ENCODE measurements around the gene GATB. TPM values are rescaled to one million over a fixed set of nuclear protein-coding genes. Genes with fewer than 3 reads are reported as not detected.
A peak's percentile ranks its signal among the peaks of the same experiment; 100 is the strongest.

Gene GATB, protein sequence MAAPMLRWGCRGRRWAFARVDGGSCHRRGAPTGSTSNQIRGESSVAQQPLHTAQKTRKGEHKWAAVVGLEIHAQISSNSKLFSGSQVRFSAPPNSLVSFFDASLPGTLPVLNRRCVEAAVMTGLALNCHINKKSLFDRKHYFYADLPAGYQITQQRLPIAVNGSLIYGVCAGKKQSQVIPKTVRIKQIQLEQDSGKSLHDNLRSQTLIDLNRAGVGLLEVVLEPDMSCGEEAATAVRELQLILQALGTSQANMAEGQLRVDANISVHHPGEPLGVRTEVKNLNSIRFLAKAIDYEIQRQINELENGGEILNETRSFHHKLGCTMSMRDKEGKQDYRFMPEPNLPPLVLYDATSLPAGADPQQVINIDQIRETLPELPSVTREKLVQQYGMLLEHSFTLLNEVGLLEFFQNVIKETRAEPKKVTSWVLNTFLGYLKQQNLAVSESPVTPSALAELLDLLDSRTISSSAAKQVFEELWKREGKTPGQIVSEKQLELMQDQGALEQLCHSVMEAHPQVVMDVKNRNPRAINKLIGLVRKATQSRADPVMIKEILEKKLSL
- total RNA-seq (2013), result 13.0 TPM
- polyA plus RNA-seq (10 to 100 TPM in 1 of 3 donors, 1 to 10 TPM in 2; 5.5 to 12.2 (median 9.0) TPM), polyA minus RNA-seq (6.7 and 10.8 TPM in 2 replicates), total RNA-seq (1.7 to 11.5 (median 5.1) reads per million in 11 experiments)

GRCh38 chr4:151760712-151761661 lies at the start of gene GATB:
GATB (minus strand) TSS chr4:151761007; CDS start chr4:151760982, 25 bp downstream.
- Histone ChIP-seq H3K4me3 (replicated peaks in 1 of 3; ENCODE audit: low read depth in 2 of 3, low read length in 3 of 3) (peak within 1 kb of the TSS; percentile 78 to 99 (median 96)), H3K36me3 (replicated peaks in 1 of 2; ENCODE audit: control insufficient read depth in 1 of 2, insufficient read depth in 2 of 2, low read length in 2 of 2) (peaks cover 14 to 24% of the 10 kb centered on the region in 2 donors), H3K9me3 (replicated peaks in 1 of 2; ENCODE audit: control insufficient read depth in 1 of 2, insufficient read depth in 1 of 2, low read length in 2 of 2) (no peaks in the 10 kb centered on the region), H3K27ac (ENCODE audit: low read depth in 1 of 2, low read length in 2 of 2) (peak within 1 kb of the TSS; percentile 23 to 93), H3K9ac (ENCODE audit: insufficient read depth, low read length, poor library complexity, severe bottlenecking) (peak within 1 kb of the TSS; percentile 79), H3K4me2 (replicated peaks; ENCODE audit: extremely low read depth, low read length, poor library complexity, severe bottlenecking) (peak within 1 kb of the TSS; percentile 92), H2AFZ (ENCODE audit: insufficient read depth, low read depth, low read length, poor library complexity, severe bottlenecking) (peak within 1 kb of the TSS; percentile 99), H3K27me3 (ENCODE audit: control insufficient read depth in 2 of 2, insufficient read depth in 2 of 2, low read length in 2 of 2) (peaks cover 11 to 13% of the 10 kb centered on the region in 2 donors), H3K79me2 (ENCODE audit: insufficient read depth, low read length) (no peaks in the 10 kb centered on the region), H3K4me1 (ENCODE audit: control insufficient read depth in 1 of 2, insufficient read depth in 2 of 2, low read length in 2 of 2) (peaks cover 10 to 17% of the 10 kb centered on the region in 2 donors), H4K20me1 (ENCODE audit: insufficient read depth, low read length) (no peaks in the 10 kb centered on the region)
- H3K27ac Mint-ChIP-seq, result peak within 1 kb of the TSS; percentile 87 to 99 (median 97)
- intact Hi-C loops (cut with micrococcal nuclease), result loop anchor here in 1 of 2 donors (10.0 kb wide), 1 partner anchor 666 kb away; the partner anchor contains the start of gene RPS3A
- WGBS (ENCODE audit: insufficient coverage), result 4% methylated on average over 27 of the region's 35 CpGs
- H3K4me3 Mint-ChIP-seq, result peak within 1 kb of the TSS; percentile 99 to 100
- peaks cover 6 to 15% (median 14%) of the 10 kb centered on the region in 3 donors for H3K27me3 Mint-ChIP-seq (ENCODE audit: low read depth in 3 of 3)
- TF ChIP-seq CTCF (IDR thresholded peaks at IDR 0.05), result peak; percentile 34
- peaks cover 18 to 21% of the 10 kb centered on the region in 2 donors for H3K36me3 Mint-ChIP-seq
- peaks cover 11% of the 10 kb centered on the region for H3K4me1 Mint-ChIP-seq
- H3K9me3 Mint-ChIP-seq, result peaks cover 0 to 4% (median 0%) of the 10 kb centered on the region in 7 donors
- DNase-seq, result peak; percentile 90 to 94 (median 91)

All from CD14-positive monocyte (primary cell).